ENCODE data around the gene NFATC3. TPM values are rescaled to one million over a fixed set of nuclear protein-coding genes. Genes with fewer than 3 reads are reported as not detected.

Gene NFATC3
- total and polyA plus RNA-seq, 8 donors, result 5.5 to 385 (median 20.6) TPM

- H3K4me1 ChIP-seq, result peaks cover 47 to 73% (median 62%) of the 10 kb centered on the region in 4 donors
Observed at GRCh38 chr16:68236137-68236825, 151.1 kb downstream of the NFATC3 start.

GRCh38 chr16:68236826-68237242, 151.7 kb downstream of the NFATC3 start:
- H3K27me3 ChIP-seq, result peaks cover 0 to 5% (median 0%) of the 10 kb centered on the region in 3 donors
- WGBS, 5 donors, result 5 to 10% (median 8%) methylated on average over 13 to 21 of the region's 21 CpGs
- intact Hi-C loops (cut with DNase I; ENCODE audit: low total_unique reads), result no loop called here
- H3K9me3 ChIP-seq, result no peaks in the 10 kb centered on the region
- H3K4me3 ChIP-seq, result peak overlapping the region; percentile 53 to 63 (median 58)
- peaks cover 47 to 68% (median 62%) of the 10 kb centered on the region in 4 donors for H3K4me1 ChIP-seq
- peaks cover 5 to 15% (median 10%) of the 10 kb centered on the region in 4 donors for H3K36me3 ChIP-seq
- peak overlapping the region; percentile 91 to 97 (median 92) for H3K27ac ChIP-seq
- no peak for DNase-seq
- TF ChIP-seq POLR2AphosphoS5 (IDR thresholded peaks at IDR 0.05), result no peak
- TF ChIP-seq EP300 (IDR thresholded peaks at IDR 0.05), result no peak
- no peak for TF ChIP-seq CTCF (IDR thresholded peaks at IDR 0.05)
- no peak for TF ChIP-seq POLR2A (IDR thresholded peaks at IDR 0.05)

More at GRCh38 chr16:68236137-68236825, 151.1 kb downstream of the NFATC3 start:
- TF ChIP-seq POLR2A (IDR thresholded peaks at IDR 0.05), result peak in 2 of 4 donors; percentile 72 to 94
- TF ChIP-seq EP300 (IDR thresholded peaks at IDR 0.05), result no peak
- TF ChIP-seq CTCF (IDR thresholded peaks at IDR 0.05), result no peak
- TF ChIP-seq POLR2AphosphoS5 (IDR thresholded peaks at IDR 0.05), result peak in 2 of 3 donors; percentile 93 to 97
- H3K27me3 ChIP-seq, result peaks cover 0 to 5% (median 0%) of the 10 kb centered on the region in 3 donors
- peak; percentile 94 to 95 for DNase-seq
- no peaks in the 10 kb centered on the region for H3K9me3 ChIP-seq
- peak overlapping the region; percentile 91 to 97 (median 92) for H3K27ac ChIP-seq
- 4 to 17% (median 7%) methylated on average over 17 to 45 of the region's 45 CpGs for WGBS, 5 donors
- H3K36me3 ChIP-seq, result peaks cover 11 to 20% (median 16%) of the 10 kb centered on the region in 4 donors
- H3K4me3 ChIP-seq, result peak overlapping the region; percentile 53 to 63 (median 58)
- intact Hi-C loops (cut with DNase I; ENCODE audit: low total_unique reads), result no loop called here

GRCh38 chr16:68237243-68238028, 152.3 kb downstream of the NFATC3 start:
- TF ChIP-seq POLR2A (IDR thresholded peaks at IDR 0.05) (peak in 2 of 4 donors; percentile 74 to 81), POLR2AphosphoS5 (IDR thresholded peaks at IDR 0.05) (peak; percentile 67 to 99 (median 96)), EP300 (IDR thresholded peaks at IDR 0.05) (peak; percentile 64), CTCF (IDR thresholded peaks at IDR 0.05) (peak in 1 of 7 experiments; percentile 24)
- Histone ChIP-seq H3K4me1 (peaks cover 47 to 63% (median 57%) of the 10 kb centered on the region in 4 donors), H3K4me3 (peak overlapping the region; percentile 53 to 63 (median 58)), H3K27me3 (peaks cover 0 to 5% (median 0%) of the 10 kb centered on the region in 3 donors), H3K27ac (peak overlapping the region; percentile 91 to 97 (median 92)), H3K36me3 (peaks cover 3 to 9% (median 4%) of the 10 kb centered on the region in 4 donors), H3K9me3 (no peaks in the 10 kb centered on the region)
- peak; percentile 99 for DNase-seq
- 0 to 1% (median 0%) methylated on average over 57 to 72 of the region's 72 CpGs for WGBS, 5 donors
- intact Hi-C loops (cut with DNase I; ENCODE audit: low total_unique reads), result no loop called here

GRCh38 chr16:68238029-68238345, 152.8 kb downstream of the NFATC3 start:
- H3K4me1 ChIP-seq, result peaks cover 47 to 58% (median 52%) of the 10 kb centered on the region in 4 donors
- peak overlapping the region; percentile 85 to 97 (median 92) for H3K27ac ChIP-seq
- intact Hi-C loops (cut with DNase I; ENCODE audit: low total_unique reads), result no loop called here
- 9 to 14% (median 12%) methylated on average over 20 of the region's 20 CpGs for WGBS, 5 donors
- no peaks in the 10 kb centered on the region for H3K9me3 ChIP-seq
- no peak for DNase-seq
- H3K36me3 ChIP-seq, result peaks cover 0 to 3% (median 1%) of the 10 kb centered on the region in 4 donors
- H3K4me3 ChIP-seq, result peak overlapping the region; percentile 53 to 63 (median 58)
- H3K27me3 ChIP-seq, result peaks cover 0 to 5% (median 0%) of the 10 kb centered on the region in 3 donors
- TF ChIP-seq POLR2AphosphoS5 (IDR thresholded peaks at IDR 0.05), result no peak
- TF ChIP-seq POLR2A (IDR thresholded peaks at IDR 0.05), result no peak
- TF ChIP-seq CTCF (IDR thresholded peaks at IDR 0.05), result no peak
- no peak for TF ChIP-seq EP300 (IDR thresholded peaks at IDR 0.05)
